WTC11 (cell line): ENCODE results near the gene OPN3. TPM values are rescaled to one million over a fixed set of nuclear protein-coding genes. Genes with fewer than 3 reads are reported as not detected.

Experiments used
- ATAC-seq: fragments of 200-7000 bp; cut with Tn5 transposase; 2 replicates; pipeline ENCODE4 v1.10.0; 2021; ENCODE audit warnings: mild to moderate bottlenecking, moderate library complexity
- CTCF ChIA-PET: fragments of 300-600 bp; sonication (Branson Sonifier 250); formaldehyde crosslinking; loops from one replicate; lab custom pipeline; 2021; ENCODE audit warnings: antibody characterized with exemption; lab: Charles Lee
- POLR2A ChIA-PET: fragments of 350-600 bp; sonication (Branson Sonifier 250); formaldehyde crosslinking; loops from one replicate; lab custom pipeline; 2021; ENCODE audit warnings: antibody characterized with exemption; lab: Charles Lee
- DNase-seq: peaks from one replicate; pipeline ENCODE4 v3.0.0; 2021; ENCODE audit warnings: low spot score
- H3K27ac Mint-ChIP-seq: 2 replicates; pipeline ENCODE4 v1.8.0; 2021; ENCODE audit warnings: mixed read lengths
- H3K27me3 Mint-ChIP-seq: 2 replicates; pipeline ENCODE4 v1.8.0; 2021; ENCODE audit warnings: low read depth, mild to moderate bottlenecking, moderate library complexity, mixed read lengths
- H3K36me3 Mint-ChIP-seq: 2 replicates; pipeline ENCODE4 v1.8.0; 2021; ENCODE audit warnings: mixed read lengths
- H3K4me1 Mint-ChIP-seq: 2 replicates; pipeline ENCODE4 v1.8.0; 2022; ENCODE audit warnings: mixed read lengths
- H3K4me3 Mint-ChIP-seq: 2 replicates; pipeline ENCODE4 v1.8.0; 2021; ENCODE audit warnings: mild to moderate bottlenecking, moderate library complexity, mixed read lengths
- H3K9me3 Mint-ChIP-seq: 2 replicates; pipeline ENCODE4 v1.8.0; 2021; ENCODE audit warnings: mixed read lengths
- EMX1 ChIP-seq: fragments of 250-450 bp; sonication (Bioruptor Pico); IDR thresholded peaks from 2 replicates; pipeline ENCODE4 v1.8.0; 2021; ENCODE audit warnings: mild to moderate bottlenecking
- ETV6 ChIP-seq: sonication (generic); formaldehyde crosslinking; IDR thresholded peaks from 2 replicates; pipeline ENCODE4 v1.8.1; 2022; ENCODE audit warnings: mild to moderate bottlenecking, missing genetic modification reagents
- MXD4 ChIP-seq: fragments of 250-450 bp; sonication (Bioruptor Pico); IDR thresholded peaks from 2 replicates; pipeline ENCODE4 v1.8.0; 2021; ENCODE audit warnings: mild to moderate bottlenecking, moderate library complexity, borderline replicate concordance
- MYBL2 ChIP-seq: sonication (generic); formaldehyde crosslinking; IDR thresholded peaks from 2 replicates; pipeline ENCODE4 v1.8.1; 2023; ENCODE audit warnings: mild to moderate bottlenecking, moderate library complexity, missing genetic modification reagents
- NR2C2 ChIP-seq: sonication (generic); formaldehyde crosslinking; IDR thresholded peaks from 2 replicates; pipeline ENCODE4 v1.8.0; 2022; ENCODE audit warnings: mild to moderate bottlenecking, missing genetic modification reagents
- SP1 ChIP-seq: sonication (generic); formaldehyde crosslinking; conservative IDR thresholded peaks from 2 replicates; pipeline ENCODE4 v1.8.1; 2022; ENCODE audit warnings: missing genetic modification reagents
- TEAD1 ChIP-seq: sonication (generic); formaldehyde crosslinking; IDR thresholded peaks from 2 replicates; pipeline ENCODE4 v1.8.0; 2022; ENCODE audit warnings: mild to moderate bottlenecking, missing genetic modification reagents
- TP53 ChIP-seq: sonication (generic); formaldehyde crosslinking; IDR thresholded peaks from 2 replicates; pipeline ENCODE4 v1.8.1; 2023; ENCODE audit warnings: mild to moderate bottlenecking, missing genetic modification reagents
- ZNF263 ChIP-seq: sonication (generic); formaldehyde crosslinking; IDR thresholded peaks from 2 replicates; pipeline ENCODE4 v1.8.1; 2022; ENCODE audit warnings: low read depth, mild to moderate bottlenecking, moderate library complexity, missing genetic modification reagents
- ZNF317 ChIP-seq: sonication (generic); formaldehyde crosslinking; IDR thresholded peaks from 2 replicates; pipeline ENCODE4 v1.8.1; 2023; ENCODE audit warnings: low read depth, mild to moderate bottlenecking, moderate library complexity, missing genetic modification reagents, borderline replicate concordance
- ZNF416 ChIP-seq: fragments of 250-450 bp; sonication (Bioruptor Pico); IDR thresholded peaks from 2 replicates; pipeline ENCODE4 v1.9.0; 2021; ENCODE audit warnings: mild to moderate bottlenecking, inconsistent platforms
- total RNA-seq: library from RNA; stranded (reverse); gene quantifications from 3 replicates; pipeline ENCODE4 v1.2.3, GENCODE V29; 2021
- TF ChIP-seq, protein P1 (sequence below): sonication (generic); formaldehyde crosslinking; IDR thresholded peaks from 2 replicates; pipeline ENCODE4 v1.8.0; 2023; ENCODE audit warnings: missing genetic modification reagents, mild to moderate bottlenecking, borderline replicate concordance
- TF ChIP-seq, protein P2 (sequence below): sonication (generic); formaldehyde crosslinking; IDR thresholded peaks from 2 replicates; pipeline ENCODE4 v1.8.0; 2023; ENCODE audit warnings: missing genetic modification reagents
- TF ChIP-seq, protein P3 (sequence below): sonication (generic); formaldehyde crosslinking; IDR thresholded peaks from 2 replicates; pipeline ENCODE4 v1.8.1; 2023; ENCODE audit warnings: mild to moderate bottlenecking, missing genetic modification reagents, borderline replicate concordance
- TF ChIP-seq, protein P4 (sequence below): sonication (generic); formaldehyde crosslinking; conservative IDR thresholded peaks from 2 replicates; pipeline ENCODE4 v1.8.1; 2022; ENCODE audit warnings: mild to moderate bottlenecking, missing genetic modification reagents
- TF ChIP-seq, protein P5 (sequence below): fragments of 250-450 bp; sonication (Bioruptor Pico); IDR thresholded peaks from 2 replicates; pipeline ENCODE4 v1.9.0; 2021; ENCODE audit warnings: moderate library complexity, mild to moderate bottlenecking, inconsistent platforms, borderline replicate concordance
- TF ChIP-seq, protein P6 (sequence below): sonication (generic); formaldehyde crosslinking; IDR thresholded peaks from 2 replicates; pipeline ENCODE4 v1.8.1; 2022; ENCODE audit warnings: low read depth, mild to moderate bottlenecking, moderate library complexity, missing genetic modification reagents, borderline replicate concordance

OPN3 gene
- total RNA-seq, 1 experiment from 2014 or later = 17.2 TPM

DNA sequence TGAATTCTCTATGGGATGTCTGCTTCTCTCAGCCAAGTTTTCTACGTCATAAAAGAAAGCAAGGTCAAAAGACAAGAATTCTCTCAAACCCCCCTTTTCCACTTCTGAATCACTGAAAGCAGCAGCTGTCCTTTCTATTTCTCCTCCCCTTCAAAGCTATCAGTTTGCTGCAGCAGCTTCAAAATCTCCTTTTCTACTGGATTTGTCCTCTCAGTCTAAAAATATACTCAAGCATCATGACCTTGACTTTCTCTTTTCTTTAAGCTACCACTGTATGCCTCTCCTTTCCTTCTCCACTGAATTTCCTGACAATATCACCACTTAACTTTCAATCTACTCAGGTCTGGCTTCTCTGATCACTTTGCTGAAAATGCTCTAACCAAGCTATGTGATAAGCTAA is 13.8 kb upstream of the OPN3 start:
- CTCF ChIA-PET = no interaction called here
- H3K27me3 Mint-ChIP-seq = no peaks in the 10 kb centered on the region
- no peak for ATAC-seq

DNA sequence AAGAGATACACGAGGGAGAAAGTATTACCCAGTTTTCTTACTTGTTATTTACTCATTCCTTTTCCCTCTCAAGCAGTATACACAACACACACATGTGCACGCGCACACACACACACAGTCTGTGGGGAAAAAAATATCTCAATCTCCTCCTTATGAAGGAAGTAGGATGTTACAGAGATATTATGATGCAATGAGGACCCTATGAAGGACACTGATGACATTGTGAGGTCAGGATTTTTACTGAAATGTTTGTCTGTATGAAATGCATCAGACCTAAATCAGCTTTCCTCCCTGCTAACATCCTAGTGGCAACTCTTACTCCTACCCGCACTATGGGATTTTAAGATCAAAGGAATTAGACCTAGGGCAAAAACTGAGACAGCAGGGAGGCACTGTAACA is 11.8 kb upstream of the OPN3 start, which contains the start of gene WDR64:
Gene WDR64, plus strand, starts transcription at position 270 of the 400 bp plus-strand sequence. CDS start 204 bp downstream, outside the sequence.
- H3K27me3 Mint-ChIP-seq = no peaks in the 10 kb centered on the region
- H3K36me3 Mint-ChIP-seq = no peaks in the 10 kb centered on the region
- DNase-seq (no peak), ATAC-seq (no peak)
- TF ChIP-seq, protein P1, sequence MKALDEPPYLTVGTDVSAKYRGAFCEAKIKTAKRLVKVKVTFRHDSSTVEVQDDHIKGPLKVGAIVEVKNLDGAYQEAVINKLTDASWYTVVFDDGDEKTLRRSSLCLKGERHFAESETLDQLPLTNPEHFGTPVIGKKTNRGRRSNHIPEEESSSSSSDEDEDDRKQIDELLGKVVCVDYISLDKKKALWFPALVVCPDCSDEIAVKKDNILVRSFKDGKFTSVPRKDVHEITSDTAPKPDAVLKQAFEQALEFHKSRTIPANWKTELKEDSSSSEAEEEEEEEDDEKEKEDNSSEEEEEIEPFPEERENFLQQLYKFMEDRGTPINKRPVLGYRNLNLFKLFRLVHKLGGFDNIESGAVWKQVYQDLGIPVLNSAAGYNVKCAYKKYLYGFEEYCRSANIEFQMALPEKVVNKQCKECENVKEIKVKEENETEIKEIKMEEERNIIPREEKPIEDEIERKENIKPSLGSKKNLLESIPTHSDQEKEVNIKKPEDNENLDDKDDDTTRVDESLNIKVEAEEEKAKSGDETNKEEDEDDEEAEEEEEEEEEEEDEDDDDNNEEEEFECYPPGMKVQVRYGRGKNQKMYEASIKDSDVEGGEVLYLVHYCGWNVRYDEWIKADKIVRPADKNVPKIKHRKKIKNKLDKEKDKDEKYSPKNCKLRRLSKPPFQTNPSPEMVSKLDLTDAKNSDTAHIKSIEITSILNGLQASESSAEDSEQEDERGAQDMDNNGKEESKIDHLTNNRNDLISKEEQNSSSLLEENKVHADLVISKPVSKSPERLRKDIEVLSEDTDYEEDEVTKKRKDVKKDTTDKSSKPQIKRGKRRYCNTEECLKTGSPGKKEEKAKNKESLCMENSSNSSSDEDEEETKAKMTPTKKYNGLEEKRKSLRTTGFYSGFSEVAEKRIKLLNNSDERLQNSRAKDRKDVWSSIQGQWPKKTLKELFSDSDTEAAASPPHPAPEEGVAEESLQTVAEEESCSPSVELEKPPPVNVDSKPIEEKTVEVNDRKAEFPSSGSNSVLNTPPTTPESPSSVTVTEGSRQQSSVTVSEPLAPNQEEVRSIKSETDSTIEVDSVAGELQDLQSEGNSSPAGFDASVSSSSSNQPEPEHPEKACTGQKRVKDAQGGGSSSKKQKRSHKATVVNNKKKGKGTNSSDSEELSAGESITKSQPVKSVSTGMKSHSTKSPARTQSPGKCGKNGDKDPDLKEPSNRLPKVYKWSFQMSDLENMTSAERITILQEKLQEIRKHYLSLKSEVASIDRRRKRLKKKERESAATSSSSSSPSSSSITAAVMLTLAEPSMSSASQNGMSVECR = no peak
- TF ChIP-seq, protein P2, sequence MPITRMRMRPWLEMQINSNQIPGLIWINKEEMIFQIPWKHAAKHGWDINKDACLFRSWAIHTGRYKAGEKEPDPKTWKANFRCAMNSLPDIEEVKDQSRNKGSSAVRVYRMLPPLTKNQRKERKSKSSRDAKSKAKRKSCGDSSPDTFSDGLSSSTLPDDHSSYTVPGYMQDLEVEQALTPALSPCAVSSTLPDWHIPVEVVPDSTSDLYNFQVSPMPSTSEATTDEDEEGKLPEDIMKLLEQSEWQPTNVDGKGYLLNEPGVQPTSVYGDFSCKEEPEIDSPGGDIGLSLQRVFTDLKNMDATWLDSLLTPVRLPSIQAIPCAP (CRISPR knock-in tag) = no peak
- TF ChIP-seq TP53 (CRISPR knock-in tag) = no peak
- TF ChIP-seq, protein P3, sequence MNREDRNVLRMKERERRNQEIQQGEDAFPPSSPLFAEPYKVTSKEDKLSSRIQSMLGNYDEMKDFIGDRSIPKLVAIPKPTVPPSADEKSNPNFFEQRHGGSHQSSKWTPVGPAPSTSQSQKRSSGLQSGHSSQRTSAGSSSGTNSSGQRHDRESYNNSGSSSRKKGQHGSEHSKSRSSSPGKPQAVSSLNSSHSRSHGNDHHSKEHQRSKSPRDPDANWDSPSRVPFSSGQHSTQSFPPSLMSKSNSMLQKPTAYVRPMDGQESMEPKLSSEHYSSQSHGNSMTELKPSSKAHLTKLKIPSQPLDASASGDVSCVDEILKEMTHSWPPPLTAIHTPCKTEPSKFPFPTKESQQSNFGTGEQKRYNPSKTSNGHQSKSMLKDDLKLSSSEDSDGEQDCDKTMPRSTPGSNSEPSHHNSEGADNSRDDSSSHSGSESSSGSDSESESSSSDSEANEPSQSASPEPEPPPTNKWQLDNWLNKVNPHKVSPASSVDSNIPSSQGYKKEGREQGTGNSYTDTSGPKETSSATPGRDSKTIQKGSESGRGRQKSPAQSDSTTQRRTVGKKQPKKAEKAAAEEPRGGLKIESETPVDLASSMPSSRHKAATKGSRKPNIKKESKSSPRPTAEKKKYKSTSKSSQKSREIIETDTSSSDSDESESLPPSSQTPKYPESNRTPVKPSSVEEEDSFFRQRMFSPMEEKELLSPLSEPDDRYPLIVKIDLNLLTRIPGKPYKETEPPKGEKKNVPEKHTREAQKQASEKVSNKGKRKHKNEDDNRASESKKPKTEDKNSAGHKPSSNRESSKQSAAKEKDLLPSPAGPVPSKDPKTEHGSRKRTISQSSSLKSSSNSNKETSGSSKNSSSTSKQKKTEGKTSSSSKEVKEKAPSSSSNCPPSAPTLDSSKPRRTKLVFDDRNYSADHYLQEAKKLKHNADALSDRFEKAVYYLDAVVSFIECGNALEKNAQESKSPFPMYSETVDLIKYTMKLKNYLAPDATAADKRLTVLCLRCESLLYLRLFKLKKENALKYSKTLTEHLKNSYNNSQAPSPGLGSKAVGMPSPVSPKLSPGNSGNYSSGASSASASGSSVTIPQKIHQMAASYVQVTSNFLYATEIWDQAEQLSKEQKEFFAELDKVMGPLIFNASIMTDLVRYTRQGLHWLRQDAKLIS (CRISPR knock-in tag) = no peak
- TF ChIP-seq MYBL2 (CRISPR knock-in tag) = no peak
- no peak for TF ChIP-seq ZNF317 (CRISPR knock-in tag)
- no peak for TF ChIP-seq MXD4 (CRISPR knock-in tag)
- TF ChIP-seq, protein P4, sequence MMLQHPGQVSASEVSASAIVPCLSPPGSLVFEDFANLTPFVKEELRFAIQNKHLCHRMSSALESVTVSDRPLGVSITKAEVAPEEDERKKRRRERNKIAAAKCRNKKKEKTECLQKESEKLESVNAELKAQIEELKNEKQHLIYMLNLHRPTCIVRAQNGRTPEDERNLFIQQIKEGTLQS (CRISPR knock-in tag) = no peak
- TF ChIP-seq ZNF263 (CRISPR knock-in tag) = no peak
- TF ChIP-seq, protein P5, sequence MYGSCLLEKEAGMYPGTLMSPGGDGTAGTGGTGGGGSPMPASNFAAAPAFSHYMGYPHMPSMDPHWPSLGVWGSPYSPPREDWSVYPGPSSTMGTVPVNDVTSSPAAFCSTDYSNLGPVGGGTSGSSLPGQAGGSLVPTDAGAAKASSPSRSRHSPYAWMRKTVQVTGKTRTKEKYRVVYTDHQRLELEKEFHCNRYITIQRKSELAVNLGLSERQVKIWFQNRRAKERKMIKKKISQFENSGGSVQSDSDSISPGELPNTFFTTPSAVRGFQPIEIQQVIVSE (CRISPR knock-in tag) = no peak
- TF ChIP-seq NR2C2 (CRISPR knock-in tag) = no peak
- TF ChIP-seq, protein P6, sequence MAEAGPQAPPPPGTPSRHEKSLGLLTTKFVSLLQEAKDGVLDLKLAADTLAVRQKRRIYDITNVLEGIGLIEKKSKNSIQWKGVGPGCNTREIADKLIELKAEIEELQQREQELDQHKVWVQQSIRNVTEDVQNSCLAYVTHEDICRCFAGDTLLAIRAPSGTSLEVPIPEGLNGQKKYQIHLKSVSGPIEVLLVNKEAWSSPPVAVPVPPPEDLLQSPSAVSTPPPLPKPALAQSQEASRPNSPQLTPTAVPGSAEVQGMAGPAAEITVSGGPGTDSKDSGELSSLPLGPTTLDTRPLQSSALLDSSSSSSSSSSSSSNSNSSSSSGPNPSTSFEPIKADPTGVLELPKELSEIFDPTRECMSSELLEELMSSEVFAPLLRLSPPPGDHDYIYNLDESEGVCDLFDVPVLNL (CRISPR knock-in tag) = no peak
- no peak for TF ChIP-seq ETV6 (CRISPR knock-in tag)
- TF ChIP-seq SP1 (CRISPR knock-in tag) = no peak
- no peak for TF ChIP-seq ZNF416 (CRISPR knock-in tag)
- H3K4me1 Mint-ChIP-seq = peaks cover 9% of the 10 kb centered on the region
- CTCF ChIA-PET = no interaction called here
- H3K4me3 Mint-ChIP-seq = no peak within 1 kb of the TSS
- POLR2A ChIA-PET = no interaction called here
- no peaks in the 10 kb centered on the region for H3K9me3 Mint-ChIP-seq
- no peak within 1 kb of the TSS for H3K27ac Mint-ChIP-seq

More for the DNA sequence above, 13.8 kb upstream of the OPN3 start:
- Mint-ChIP-seq H3K9me3 (no peaks in the 10 kb centered on the region), H3K4me1 (peaks cover 9% of the 10 kb centered on the region), H3K4me3 (no peak overlapping the region), H3K27ac (no peak overlapping the region), H3K36me3 (no peaks in the 10 kb centered on the region)
- POLR2A ChIA-PET = interaction anchor here (0.8 kb wide), 1 partner anchor 8 kb away, joined by 3 read pairs; no protein-coding TSS in a partner anchor
- no peak for DNase-seq
- no peak for TF ChIP-seq TEAD1
- no peak for TF ChIP-seq EMX1 (CRISPR knock-in tag)
